Fibroblast of the conjunctiva (primary cell): ENCODE data around the gene VASH2.

ENCODE experiments used
- DNase-seq: peaks from one replicate; pipeline ENCODE4 v3.0.0-alpha.2; 2010; ENCODE audit warnings: low read depth

The VASH2 gene

DNA sequence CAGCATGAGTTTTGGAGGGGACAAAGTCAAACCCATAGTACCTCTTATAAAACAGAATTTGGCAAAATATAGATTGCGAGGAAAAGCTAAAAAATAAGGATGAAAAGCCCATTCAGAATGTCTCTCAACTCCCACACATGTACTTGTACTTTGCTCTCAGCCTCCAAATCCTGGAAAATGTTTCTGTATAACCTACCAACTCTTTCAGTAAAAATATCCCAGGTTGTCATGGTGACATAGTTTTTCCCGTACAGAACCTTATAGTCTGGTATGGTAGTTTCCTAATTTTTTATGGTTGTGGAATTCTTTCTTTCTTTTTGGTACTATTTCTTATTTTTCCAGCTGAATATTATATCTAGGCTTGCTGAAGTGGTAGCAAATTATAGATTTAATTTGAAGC is 85.2 kb downstream of the VASH2 start:
- DNase-seq, result no peak
